HuH-7.5 (cell line): ENCODE measurements around the gene STARD5.
"Not testable (repeated sequence)": the region's sequence is repeated elsewhere in the genome, so short reads cannot be mapped to it uniquely, and the experiment has no call there.

Experiments used
- DNase-seq: peaks from one replicate; pipeline ENCODE4 v3.0.0; 2011; ENCODE audit warnings: low spot score

STARD5 gene, protein sequence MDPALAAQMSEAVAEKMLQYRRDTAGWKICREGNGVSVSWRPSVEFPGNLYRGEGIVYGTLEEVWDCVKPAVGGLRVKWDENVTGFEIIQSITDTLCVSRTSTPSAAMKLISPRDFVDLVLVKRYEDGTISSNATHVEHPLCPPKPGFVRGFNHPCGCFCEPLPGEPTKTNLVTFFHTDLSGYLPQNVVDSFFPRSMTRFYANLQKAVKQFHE

DNA sequence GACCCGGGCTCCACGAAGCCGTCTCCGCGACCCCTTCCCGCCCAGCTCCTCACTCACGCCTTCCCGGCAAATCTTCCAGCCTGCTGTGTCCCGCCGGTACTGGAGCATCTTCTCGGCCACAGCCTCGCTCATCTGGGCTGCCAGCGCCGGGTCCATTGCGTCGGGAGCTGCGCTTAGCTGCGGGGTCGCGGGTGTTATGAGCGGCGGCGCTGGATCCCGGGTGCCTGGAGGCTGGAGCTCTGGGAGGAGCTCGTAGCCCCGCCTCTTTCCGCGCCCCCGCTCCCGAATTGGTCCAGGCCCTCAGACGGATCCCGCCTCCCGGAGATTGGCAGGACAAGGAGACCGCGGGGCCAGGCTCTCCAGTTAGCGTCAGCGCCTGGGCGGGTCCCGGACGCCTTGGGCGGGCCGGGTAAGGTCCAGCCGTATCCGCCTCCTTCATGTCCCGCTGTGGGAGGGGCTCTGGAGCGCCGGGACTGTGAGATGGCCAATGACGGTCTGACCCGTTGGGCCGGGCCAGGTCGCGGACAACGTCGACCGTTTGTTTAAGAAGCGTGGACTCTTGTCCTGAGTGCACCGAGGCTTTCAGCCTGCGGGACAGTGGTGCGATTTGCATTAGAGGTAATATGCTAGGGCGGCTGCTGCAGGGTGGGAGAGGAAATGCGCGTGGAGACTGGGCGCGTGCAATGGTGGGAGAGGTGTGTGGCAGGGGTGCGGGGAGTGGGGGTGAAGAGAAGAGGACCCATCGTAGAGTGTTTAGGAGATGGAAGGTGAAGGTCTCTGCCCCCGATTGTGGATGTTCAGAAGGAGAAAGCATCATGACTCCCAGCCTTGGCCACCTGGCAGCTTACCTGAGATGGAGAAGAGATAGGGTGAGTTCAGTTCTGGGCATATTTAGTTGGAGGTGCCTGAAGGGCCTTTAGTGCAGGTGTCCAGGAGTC, at the start of gene STARD5:
Gene STARD5 (minus strand): TSS at position 198 of the 938 bp plus-strand sequence. CDS start 42 bp downstream, at position 156.
- peak; percentile 96 for DNase-seq

DNA sequence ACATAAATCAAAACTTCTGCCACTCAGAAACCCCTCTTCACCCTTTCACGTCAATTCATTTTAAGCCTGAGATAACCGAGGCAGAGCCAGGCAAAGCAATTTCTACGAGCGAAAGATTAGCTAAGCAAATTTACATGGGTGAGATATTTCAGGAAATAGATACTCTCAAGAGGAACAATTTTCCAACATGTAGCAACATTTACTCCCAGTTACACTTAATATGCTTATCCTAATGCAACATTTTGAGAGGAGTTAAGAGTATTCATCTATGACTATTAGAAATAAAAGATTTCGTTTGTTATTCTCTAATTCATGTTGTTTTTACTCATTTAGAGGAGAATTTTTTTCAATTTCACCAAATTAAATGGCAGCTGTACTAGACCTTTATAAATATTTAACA, 49.2 kb upstream of the STARD5 start:
- DNase-seq = no peak

DNA sequence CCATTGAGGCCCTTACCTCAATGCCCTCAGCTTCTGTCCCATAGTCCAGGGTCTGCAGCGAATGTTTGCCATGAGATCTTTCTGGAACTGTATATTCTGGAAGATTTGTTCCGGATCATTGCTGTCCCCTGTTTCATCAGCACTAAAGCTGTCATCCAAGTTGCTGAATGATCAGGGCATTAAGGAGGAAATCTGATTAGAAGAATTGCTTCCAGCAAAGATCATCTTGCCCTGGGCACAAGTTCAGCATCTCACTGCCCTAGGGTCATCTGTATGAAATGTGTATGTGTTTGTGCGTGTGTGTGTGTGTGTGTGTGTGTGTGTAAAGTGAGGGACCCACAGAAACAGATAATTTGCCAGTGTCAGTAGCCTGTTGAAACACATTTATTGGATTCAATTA, 48.6 kb upstream of the STARD5 start:
- no peak for DNase-seq

DNA sequence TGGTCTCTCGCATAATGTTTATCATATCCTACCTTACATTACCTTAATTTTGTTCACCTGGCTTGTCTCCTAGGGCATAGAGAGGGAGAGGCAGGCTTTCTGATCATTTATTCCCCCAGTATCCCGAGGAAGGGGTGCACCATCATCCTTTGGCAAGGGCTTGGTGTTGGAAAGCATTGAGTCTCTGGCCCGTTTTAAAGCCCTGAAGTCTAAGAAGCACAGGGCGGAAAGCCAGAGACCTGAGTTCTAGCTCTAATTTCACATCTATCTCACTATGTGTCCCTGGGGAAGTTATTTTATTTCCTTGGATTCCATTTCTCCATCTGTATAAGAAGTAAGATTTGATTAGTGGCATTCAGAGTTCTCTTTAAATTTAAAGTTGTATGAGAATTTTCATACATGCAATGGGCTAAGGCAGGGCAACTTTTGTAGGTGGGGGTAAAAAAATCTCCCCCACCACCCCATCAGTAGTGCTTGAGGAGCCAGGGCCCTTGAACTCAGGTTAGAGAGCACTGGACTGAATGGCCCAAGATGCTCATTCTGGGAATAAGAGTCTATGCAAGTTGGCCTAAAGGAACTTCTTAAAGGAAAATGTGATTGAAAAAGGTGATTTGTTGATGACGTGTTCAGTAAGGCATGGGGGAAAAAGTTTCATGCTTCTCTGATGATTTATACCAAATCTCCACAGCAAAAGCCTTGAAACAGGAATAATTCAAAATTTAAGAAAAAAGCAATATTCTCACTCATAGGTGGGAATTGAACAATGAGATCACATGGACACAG, 40.0 kb upstream of the STARD5 start:
- DNase-seq = no peak

DNA sequence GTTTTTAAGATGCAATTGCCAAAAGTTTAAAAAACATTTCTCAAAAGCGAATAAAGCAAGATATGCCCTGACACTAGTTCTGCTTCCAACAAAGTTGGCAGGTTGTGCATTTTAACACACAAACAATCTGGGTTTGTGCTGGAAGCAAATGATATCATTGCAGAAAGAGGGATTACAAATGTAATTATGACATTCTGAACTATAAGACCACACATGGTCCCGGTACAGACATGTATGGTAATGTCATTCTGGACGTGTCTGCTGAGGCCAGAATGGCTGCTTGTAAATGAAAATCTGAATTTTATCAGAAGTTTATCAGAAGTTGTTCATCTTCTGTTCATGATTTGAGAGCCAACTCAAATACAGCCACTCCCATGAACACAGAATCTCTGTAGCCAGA, 39.3 kb upstream of the STARD5 start:
- DNase-seq = no peak

DNA sequence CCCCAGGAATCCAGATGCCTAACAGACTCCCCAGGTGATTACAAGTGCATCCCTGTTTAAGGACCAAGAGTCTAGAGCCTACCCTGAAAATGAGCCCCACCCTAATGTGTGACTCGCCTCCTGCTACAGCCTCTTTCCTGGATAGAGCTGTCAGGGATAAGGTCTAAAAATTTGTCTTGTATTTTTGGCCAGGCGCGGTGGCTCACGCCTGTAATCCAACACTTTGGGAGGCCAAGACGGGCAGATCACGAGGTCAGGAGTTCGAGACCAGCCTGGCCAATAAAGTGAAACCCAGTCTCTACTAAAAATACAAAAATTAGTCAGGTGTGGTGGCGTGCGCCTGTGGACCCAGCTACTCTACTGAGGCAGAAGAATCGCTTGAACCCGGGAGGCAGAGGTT, 38.8 kb upstream of the STARD5 start:
- no peak for DNase-seq

DNA sequence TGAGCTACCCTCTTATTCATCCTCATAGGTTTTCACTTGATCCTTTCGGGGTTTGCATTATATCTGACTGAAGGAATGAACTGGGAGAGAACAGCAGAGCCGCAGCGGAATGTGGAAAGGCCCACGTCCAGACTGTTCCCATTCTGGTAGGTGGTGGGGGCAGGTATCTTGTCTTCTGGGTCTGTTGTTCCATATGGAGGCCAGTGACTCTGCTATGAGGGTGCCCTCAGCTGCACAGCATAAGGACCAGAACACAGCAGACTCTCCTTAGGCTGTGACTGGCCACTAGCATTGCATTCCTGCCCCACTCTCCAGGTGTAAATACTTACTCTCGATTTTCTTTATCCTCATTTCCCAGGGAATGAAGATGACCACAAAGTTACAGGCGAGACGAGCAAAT, 38.0 kb upstream of the STARD5 start:
- no peak for DNase-seq

DNA sequence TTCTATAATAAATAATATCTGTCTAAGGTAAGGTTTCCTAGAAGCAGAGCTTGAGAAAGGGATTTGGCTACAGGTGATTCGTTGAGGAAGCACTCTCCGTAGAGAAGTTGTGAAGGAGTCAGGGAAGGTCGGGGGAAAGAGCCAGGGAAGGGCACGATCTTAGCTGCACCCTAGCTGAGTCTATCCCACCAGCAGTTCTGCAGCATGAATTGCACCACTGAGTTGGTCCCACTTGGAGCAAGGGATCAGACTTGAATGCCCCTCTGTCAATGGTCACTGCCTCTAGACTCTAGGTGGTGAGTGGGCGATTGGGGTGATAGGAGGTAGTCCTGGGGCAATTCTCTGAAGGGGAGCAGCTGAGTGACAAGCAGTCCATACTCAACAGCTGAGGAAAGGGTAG, 36.5 kb upstream of the STARD5 start:
- DNase-seq = no peak

DNA sequence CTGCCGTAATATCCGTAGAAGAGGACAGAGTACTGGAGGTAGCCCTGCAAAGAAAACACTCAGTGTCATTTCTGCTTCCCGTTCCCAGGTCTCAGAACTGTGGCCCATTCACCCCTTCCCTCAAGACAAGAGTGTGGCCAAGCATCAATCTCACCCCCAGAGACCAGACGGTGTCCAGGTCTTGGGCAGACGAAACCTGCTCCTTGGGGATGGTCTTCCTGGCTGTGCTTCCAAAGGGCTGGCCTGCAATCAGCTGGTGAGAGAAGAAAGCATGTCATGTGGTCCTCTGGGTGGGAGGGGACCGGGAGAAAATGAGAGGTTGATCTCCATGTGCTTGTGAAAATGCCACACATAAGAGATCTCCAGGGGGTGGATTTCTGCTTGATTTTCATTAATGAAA, 34.3 kb upstream of the STARD5 start:
- DNase-seq = no peak

DNA sequence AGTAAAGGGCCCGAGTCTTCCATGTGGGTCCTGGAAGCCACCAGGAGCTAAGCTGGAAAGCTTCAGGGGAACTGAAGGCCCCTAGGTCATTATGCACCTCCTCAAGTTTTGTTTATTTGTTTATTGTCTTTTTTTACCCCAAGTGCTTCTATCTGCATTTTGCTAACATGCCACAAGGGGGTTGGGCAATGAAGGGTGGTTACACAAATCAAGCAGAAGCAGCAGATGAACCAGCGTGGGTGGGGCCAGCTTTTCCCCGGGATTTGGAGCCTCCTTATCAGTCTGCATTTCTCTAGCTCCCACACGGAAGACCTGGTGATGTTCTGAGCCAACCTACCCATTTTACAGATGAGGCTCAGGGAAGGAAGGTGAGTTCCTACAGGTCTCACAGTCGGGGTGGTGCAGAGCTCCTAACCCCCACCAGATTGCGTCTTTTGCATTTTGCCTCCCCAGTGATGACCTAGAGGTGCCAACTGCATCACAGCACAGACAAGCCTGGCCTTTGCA, 33.3 kb upstream of the STARD5 start:
- DNase-seq = no peak

DNA sequence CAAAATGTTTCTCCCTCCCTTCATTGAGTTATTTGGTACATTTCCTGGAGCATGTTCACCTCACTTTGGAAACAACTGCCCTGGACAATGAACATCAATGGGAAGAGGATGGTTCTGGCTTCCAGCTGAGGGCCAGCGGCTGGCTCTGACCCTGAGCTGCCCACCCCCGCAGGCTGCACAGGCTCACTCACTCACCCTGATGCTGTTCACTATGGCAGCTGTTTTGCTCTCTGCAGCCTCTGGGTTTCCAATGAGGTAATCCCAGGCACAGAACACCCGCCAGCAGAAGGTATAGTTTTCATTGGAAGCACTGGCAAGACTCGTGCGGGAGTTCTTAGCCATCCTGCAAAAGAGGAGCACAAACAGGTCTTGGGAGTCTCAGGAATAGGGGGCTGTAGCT, 32.3 kb upstream of the STARD5 start:
- no peak for DNase-seq

DNA sequence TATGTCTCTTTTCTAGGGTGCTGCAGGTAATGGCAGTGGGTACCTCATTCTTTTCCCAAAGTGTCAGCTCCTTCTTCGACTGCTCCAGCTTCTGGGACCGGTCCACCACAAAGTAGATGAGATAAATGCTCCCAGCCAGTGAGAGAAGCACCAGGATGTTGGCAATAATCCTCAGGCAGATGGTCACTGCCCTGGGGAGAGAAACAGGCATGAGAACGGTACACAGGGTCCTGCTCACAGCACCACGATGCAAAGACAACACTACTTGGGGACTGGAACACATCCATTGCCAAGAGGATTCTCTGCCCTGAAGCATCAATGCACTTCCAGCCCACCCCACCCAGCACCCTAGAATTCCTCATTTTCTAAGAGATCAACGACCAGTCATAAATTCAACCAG, 27.7 kb upstream of the STARD5 start:
- DNase-seq = no peak

DNA sequence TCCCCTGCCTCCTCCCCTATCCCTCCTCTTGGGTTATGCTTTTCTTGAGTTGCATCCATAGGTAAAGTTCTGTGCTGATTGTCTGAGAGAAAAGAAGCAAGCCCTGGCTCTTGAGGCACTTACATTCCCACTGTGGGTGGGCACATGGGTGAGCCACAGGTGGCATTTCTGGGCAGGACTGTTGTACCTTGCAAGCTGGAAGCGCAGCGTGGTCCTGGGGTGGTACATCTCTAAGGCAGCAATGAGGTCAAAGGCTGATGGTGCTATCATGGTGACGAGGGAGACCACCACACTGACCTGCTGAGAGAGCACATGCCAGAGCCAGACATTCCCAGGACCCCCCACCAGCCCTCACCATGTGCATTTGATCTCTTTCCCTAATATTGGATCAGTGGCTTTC, 25.3 kb upstream of the STARD5 start:
- DNase-seq = no peak

DNA sequence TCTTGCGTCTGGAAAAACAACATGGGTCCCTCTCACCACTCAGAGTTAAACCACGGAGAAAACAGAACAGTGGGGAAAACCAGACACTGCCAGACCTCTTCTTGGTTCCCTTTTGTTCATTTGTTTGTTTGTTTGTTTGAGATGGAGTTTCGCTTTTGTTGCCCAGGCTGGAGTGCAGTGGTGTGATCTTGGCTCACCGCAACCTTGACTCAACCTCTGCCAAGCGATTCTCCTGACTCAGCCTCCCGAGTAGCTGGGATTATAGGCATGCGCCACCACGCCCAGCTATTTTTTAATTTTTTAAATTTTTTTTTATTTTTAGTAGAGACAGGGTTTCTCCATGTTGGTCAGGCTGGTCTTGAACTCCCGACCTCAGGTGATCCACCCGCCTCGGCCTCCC, 24.8 kb upstream of the STARD5 start:
- DNase-seq = not testable (repeated sequence)

DNA sequence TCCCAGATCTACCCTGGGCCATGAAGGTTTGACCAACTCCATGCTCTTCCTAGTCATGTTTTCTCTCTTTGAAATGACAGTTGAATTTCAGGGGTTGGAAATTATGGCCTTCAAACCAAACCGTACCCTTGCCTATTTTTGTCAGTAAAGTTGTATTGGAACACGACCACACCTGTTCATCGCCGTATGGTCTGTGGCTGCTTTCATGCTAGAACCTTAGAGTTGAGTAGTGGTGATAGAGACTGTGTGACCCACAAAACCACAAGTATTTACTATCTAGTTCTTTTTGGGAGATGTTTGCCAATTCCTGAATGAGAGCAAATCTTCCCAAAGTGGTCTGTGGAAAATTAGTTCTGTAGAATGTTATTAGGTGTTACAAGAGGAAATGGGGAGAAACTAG, 24.0 kb upstream of the STARD5 start:
- no peak for DNase-seq

DNA sequence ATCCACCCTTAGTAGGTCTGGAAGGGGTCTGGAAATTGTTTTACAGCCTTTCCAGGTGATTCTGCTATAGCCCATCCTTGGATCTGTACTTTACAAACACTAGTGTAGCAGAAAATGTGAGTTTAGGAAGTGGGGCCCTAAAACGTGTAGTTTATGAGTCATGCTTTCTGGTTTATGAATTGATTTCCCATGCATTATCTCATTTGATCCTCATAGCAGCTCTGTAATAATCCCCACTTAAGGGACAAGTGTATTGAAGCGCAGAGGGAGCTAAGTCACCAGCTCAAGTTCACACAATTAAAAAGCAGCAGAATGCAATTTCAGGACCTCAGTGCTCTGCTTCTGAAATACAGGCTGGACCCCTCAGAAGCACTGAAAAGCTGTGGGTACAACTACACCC, 22.7 kb upstream of the STARD5 start:
- DNase-seq = no peak

DNA sequence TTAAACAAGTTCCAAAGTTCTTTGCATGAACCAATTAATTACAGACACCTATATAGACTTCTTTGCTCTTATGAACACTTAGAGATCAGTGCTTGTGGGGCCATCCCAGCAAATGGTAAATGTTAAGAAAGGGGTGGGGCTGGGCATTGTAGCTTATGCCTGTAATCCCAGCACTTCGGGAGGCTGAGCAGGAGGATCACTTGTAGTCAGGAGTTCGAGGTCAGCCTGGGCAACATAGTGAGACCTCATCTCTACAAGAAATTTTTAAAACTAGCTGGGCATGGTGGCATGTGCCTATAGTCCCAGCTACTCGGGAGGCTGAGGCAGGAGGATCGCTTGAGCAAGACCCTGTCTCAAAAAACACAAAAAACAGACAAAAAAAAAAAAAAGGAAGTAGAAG, 19.4 kb upstream of the STARD5 start:
- no peak for DNase-seq

DNA sequence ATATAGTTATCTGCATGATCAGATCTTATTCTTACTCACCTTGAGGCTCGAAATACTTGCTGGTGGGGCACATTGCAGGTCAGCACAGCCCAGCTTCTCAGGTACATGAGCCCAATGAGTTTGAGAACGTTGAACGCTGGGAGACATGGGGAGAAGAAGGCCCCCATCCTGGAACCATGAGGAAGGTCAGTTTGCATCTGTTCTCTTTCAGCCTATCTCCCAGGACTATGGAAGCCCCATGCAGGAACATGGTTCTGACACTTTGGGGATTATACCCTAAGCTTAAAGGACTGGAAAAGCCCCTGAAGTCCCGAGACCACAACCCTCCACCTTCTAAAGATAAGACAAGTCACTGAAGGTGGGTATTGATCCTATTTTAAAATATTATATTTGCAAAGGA, 17.4 kb upstream of the STARD5 start:
- no peak for DNase-seq

DNA sequence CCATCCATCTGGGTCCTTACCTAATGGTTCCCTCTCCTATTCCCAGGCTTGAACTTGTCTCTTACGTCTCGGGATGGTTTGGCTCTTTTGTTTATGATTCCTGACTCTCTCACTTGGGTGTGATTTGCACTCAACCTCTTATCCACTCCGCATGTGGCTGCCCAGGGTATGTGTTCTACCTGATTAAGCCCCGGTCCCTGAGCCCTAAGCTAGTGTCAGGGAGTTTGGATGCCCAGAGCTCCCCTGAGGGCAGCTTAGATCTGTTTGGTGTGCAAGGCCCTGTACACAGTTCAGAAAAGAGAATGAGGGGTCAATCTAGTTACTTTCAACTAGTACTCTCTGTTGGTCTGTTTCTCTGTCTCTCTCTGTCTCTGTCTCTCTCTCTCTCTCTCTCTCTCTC, 15.9 kb upstream of the STARD5 start:
- no peak for DNase-seq

DNA sequence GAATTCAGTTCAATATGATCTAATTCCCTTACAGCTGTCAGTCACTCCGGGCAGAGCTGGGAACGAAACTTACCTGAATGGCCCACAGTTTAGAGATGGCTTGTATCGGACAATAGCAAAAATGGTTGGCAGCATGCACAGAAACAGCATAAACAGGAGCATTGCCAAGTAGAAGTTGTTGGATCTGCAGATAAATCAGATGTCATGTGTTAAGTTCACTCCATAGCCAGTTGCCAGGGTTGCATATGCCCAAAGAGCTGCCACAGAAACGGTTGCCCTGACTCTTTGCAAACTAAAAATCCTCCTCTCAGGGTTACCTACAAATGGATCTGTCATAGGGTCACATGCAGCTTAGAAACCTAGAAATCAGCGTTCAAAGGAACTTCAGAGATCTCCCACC, 15.4 kb upstream of the STARD5 start:
- DNase-seq = no peak

DNA sequence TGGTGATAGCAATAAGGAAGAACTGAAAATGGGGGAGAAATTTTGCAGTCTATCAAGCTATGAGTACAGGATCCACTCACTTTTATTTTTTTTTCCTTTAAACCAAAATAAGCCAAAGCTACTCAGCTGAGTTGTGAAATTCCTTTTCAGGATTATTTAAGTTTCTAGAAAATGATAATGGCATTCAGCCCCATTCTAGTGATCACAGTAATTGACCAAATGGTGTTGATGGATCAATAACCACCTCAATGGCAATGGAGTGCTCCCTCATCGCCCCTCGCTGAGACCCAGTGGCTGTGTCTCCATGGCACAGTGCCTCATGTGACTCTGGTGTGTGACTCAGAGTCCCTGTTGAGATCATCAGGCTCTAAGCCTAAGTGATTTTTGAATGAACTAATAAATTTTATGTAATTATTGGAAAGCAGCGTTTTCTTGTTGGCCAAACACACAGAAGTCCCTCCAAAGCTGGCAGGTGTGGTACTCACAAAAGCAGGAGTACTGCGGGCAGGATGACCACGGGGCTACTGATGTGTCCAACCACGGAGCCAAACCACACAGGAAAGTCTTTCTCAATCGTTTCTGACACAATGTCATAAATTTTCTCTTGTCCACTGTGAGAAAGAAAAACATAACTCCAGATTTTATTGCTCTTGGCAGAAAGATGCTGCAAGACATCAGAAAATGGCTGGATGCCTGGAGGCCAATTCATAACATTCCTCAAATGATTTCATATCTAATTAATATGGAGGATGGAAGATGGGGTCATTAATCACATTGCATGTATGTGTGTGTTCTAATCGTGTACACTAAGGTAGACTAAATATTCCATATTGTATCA, 14.4 kb upstream of the STARD5 start:
- DNase-seq = no peak

DNA sequence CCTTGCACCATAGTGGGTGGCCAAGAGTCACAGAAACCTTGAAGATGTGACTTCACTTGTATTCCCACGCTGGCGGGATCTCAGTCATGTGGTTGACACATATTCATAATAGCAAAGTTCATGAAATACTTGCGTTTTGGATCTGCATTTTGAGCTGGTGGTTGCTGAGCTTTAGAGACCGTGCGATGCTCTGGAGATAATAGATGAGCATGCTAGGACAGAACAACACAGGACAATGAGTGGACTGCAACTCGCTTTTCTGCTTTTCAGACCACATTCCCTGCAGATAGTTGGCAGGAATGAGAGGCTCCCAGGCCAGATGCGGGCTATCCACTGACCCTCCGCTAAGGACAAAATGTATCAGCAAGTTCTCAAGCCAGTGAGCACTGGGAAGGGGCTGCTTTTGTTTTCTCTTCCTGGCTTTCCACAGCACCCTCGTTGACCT, 13.8 kb upstream of the STARD5 start:
- DNase-seq = no peak
